Measurements from ENCODE around the gene EIF4E3.

The EIF4E3 gene

DNA sequence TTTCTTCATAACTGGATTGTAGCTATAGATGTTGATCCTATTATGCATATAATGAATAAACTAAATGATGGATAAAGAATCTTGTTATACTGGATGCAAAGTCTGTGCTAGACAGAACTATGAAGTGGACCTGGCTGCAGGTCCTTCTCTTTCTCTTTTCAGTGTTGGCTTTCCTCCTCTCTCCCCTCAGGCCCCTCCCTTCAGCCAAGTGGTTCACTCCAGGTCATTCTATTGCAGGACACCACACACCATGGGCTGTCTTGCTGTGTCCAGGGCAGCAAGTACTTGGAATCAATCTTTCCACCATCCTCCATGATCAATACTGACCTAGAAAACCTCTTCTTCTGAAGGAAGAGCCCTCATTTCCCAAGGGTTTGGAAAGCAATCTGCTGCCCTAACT is 20.3 kb downstream of the EIF4E3 start:
- H3K4me1 ChIP-seq (ENCODE audit: control insufficient read depth, insufficient read depth, low read length): peaks cover 30% of the 10 kb centered on the region
- no peaks in the 10 kb centered on the region for H3K27me3 ChIP-seq (replicated peaks; ENCODE audit: control insufficient read depth, insufficient read depth, low read length)
- H3K9me3 ChIP-seq (ENCODE audit: control insufficient read depth, low read length): no peaks in the 10 kb centered on the region
- no peak overlapping the region for H3K9ac ChIP-seq (ENCODE audit: low read length)
- no peak overlapping the region for H3K4me3 ChIP-seq (ENCODE audit: low read length)
- DNase-seq (ENCODE audit: low read depth): no peak
- H3K36me3 ChIP-seq (ENCODE audit: control insufficient read depth, insufficient read depth, low read length, severe bottlenecking): no peaks in the 10 kb centered on the region

GRCh38 chr3:71703797-71704196 is 21.4 kb downstream of the EIF4E3 start:
- Histone ChIP-seq H3K36me3 (ENCODE audit: control insufficient read depth, insufficient read depth, low read length, severe bottlenecking) (no peaks in the 10 kb centered on the region), H3K4me3 (ENCODE audit: low read length) (no peak overlapping the region), H3K9me3 (ENCODE audit: control insufficient read depth, low read length) (no peaks in the 10 kb centered on the region), H3K9ac (ENCODE audit: low read length) (no peak overlapping the region), H3K4me1 (ENCODE audit: control insufficient read depth, insufficient read depth, low read length) (peaks cover 20% of the 10 kb centered on the region), H3K27me3 (replicated peaks; ENCODE audit: control insufficient read depth, insufficient read depth, low read length) (no peaks in the 10 kb centered on the region)
- DNase-seq (ENCODE audit: low read depth): peak; percentile 20

DNA sequence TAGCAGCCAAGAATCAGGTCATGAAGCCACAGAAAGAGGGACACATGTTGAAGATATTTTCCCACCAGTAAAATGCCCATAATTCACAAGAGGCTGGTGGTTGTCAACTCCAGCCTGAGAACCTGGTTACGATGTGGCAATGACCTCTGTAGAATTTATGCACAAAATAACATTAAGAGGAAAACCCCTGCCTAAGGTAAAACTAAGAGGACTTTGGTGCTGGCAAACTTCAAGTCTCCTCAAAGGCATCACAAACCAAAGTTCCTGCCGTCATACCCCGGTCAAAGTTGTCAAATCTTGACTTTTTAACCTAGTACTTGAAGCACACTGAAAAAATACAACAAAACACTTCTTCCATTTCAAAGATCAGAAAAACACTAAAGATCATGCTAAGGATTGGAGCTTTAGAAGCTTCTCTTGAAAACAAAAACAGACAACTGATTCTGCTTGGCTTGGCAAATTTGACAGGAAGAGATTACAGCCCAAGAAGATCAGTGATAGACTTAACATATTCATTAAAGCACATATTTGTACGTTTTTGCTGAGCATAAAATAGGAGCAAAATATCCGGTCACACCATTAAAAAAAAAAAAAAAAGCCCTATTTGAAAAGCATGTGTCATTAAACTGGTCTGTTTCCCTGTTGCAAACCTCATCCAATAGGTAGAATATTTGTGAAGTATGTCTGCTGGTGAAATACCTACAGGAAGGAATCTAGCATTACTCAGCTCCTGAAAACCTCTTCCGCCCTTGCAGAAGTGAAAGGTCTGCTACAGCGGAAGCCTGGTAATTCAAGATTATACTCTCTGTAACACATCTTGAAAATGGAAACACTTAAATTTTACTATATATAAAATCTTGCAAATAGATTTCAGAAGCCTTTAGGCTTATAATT is 22.8 kb downstream of the EIF4E3 start:
- no peaks in the 10 kb centered on the region for H3K27me3 ChIP-seq (replicated peaks; ENCODE audit: control insufficient read depth, insufficient read depth, low read length)
- H3K9me3 ChIP-seq (ENCODE audit: control insufficient read depth, low read length): no peaks in the 10 kb centered on the region
- H3K4me3 ChIP-seq (ENCODE audit: low read length): no peak overlapping the region
- H3K9ac ChIP-seq (ENCODE audit: low read length): no peak overlapping the region
- DNase-seq (ENCODE audit: low read depth): no peak
- H3K36me3 ChIP-seq (ENCODE audit: control insufficient read depth, insufficient read depth, low read length, severe bottlenecking): no peaks in the 10 kb centered on the region
- H3K4me1 ChIP-seq (ENCODE audit: control insufficient read depth, insufficient read depth, low read length): peaks cover 6% of the 10 kb centered on the region

- Histone ChIP-seq H3K36me3 (ENCODE audit: control insufficient read depth, insufficient read depth, low read length, severe bottlenecking) (no peaks in the 10 kb centered on the region), H3K9ac (ENCODE audit: low read length) (no peak overlapping the region), H3K4me3 (ENCODE audit: low read length) (no peak overlapping the region)
Observed at GRCh38 chr3:71701251-71701762, 23.9 kb downstream of the EIF4E3 start.

DNA sequence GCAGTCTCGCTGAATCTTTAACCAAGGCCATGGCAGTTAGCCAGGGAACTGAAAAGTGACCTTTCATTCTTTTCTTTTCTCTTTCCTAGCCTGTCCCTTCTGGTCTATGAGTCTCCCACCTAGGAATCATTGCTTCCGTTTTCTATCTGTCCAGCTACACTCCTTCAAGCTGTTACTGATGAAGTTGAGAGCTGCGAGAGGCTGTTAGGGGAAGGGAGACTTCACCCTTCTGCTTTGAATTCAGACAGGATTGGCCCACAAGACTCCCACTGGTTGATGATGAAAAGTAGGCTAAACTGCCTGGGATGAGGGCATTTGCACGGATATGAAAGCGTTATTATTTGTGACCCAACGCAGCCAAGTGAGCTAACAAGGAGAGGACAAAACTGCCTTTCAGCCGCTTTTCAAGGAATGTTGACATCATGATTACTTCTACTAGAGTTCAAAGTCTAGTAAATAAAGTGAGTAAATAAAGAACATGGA is 30.2 kb downstream of the EIF4E3 start:
- Histone ChIP-seq H3K4me3 (ENCODE audit: low read length) (no peak overlapping the region), H3K9me3 (ENCODE audit: control insufficient read depth, low read length) (no peaks in the 10 kb centered on the region), H3K9ac (ENCODE audit: low read length) (no peak overlapping the region), H3K36me3 (ENCODE audit: control insufficient read depth, insufficient read depth, low read length, severe bottlenecking) (no peaks in the 10 kb centered on the region), H3K27me3 (replicated peaks; ENCODE audit: control insufficient read depth, insufficient read depth, low read length) (no peaks in the 10 kb centered on the region), H3K4me1 (ENCODE audit: control insufficient read depth, insufficient read depth, low read length) (peaks cover 29% of the 10 kb centered on the region)
- peak; percentile 28 for DNase-seq (ENCODE audit: low read depth)

More at GRCh38 chr3:71701251-71701762, 23.9 kb downstream of the EIF4E3 start:
- Histone ChIP-seq H3K9me3 (ENCODE audit: control insufficient read depth, low read length) (no peaks in the 10 kb centered on the region), H3K27me3 (replicated peaks; ENCODE audit: control insufficient read depth, insufficient read depth, low read length) (no peaks in the 10 kb centered on the region), H3K4me1 (ENCODE audit: control insufficient read depth, insufficient read depth, low read length) (peaks cover 5% of the 10 kb centered on the region)
- DNase-seq (ENCODE audit: low read depth): no peak

DNA sequence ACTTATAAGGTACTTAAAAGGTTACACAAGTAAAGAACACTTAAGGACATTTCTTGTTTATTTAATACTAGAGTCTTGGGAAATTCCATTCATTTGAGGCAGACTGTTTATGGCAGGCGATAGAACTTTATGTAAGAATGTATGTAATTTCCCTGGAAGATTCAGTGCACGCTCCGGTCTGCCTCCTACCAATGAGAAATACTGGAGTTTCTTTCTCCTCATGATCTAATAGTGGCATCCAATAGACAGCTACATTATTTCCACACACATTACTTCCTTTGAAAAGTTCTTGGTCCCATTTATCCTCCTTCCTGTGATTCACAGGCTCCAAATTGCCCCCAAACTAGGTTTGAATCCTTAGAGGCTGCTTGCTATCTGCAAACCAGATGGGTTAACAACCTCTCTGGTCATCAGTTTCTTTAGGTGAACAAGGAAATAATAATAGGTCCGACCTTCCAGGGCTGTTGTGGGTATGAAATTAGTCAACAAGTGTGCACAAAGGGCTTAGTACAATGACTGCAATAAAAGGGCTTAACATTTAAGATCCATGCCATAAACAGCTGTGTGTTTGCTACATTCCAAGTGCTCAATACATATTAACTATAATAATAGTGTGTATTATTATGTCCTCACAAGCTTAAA is 30.7 kb downstream of the EIF4E3 start:
- Histone ChIP-seq H3K36me3 (ENCODE audit: control insufficient read depth, insufficient read depth, low read length, severe bottlenecking) (no peaks in the 10 kb centered on the region), H3K9me3 (ENCODE audit: control insufficient read depth, low read length) (no peaks in the 10 kb centered on the region), H3K27me3 (replicated peaks; ENCODE audit: control insufficient read depth, insufficient read depth, low read length) (no peaks in the 10 kb centered on the region), H3K9ac (ENCODE audit: low read length) (no peak overlapping the region), H3K4me1 (ENCODE audit: control insufficient read depth, insufficient read depth, low read length) (peaks cover 34% of the 10 kb centered on the region), H3K4me3 (ENCODE audit: low read length) (no peak overlapping the region)
- DNase-seq (ENCODE audit: low read depth): peak; percentile 91

DNA sequence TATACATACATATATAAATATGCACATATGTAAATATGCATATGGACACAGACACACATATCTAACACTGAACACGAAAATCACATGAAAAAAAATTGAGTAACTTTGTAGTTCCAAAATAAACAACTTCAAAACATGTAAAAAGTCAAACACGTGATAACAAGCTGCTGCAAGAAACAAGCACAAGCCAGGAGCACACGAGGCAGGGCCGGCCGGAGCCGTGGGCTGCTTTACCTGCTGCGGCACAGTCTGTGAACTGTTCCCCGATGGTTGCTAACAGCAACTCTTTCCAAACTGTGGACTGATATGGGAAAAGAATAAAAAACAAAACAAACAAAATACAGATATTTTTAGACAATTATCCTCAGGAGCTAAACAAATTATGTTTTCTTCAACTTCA is 31.6 kb downstream of the EIF4E3 start:
- no peak for DNase-seq (ENCODE audit: low read depth)
- H3K4me1 ChIP-seq (ENCODE audit: control insufficient read depth, insufficient read depth, low read length): peaks cover 43% of the 10 kb centered on the region
- no peak overlapping the region for H3K9ac ChIP-seq (ENCODE audit: low read length)
- no peak overlapping the region for H3K4me3 ChIP-seq (ENCODE audit: low read length)
- H3K9me3 ChIP-seq (ENCODE audit: control insufficient read depth, low read length): no peaks in the 10 kb centered on the region
- H3K36me3 ChIP-seq (ENCODE audit: control insufficient read depth, insufficient read depth, low read length, severe bottlenecking): no peaks in the 10 kb centered on the region
- H3K27me3 ChIP-seq (replicated peaks; ENCODE audit: control insufficient read depth, insufficient read depth, low read length): no peaks in the 10 kb centered on the region

DNA sequence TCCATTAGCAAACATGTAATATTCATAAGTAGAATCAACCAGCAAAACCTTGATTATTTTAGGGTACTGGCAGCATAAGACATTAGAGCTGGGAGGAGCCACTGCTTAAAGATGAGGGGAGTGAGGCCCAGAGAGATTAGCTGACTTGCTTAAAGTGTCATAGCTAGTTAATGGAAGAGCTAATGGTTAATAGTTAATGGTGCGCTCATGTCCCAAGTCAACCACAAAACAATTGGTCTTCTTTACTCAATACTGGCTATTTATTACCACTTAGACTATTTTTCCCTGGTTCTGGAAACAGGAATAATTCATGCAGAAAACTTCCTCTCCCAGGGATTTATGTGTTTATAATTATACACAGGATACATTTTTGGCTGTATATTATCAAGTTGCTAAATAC is 33.1 kb downstream of the EIF4E3 start:
- Histone ChIP-seq H3K4me1 (ENCODE audit: control insufficient read depth, insufficient read depth, low read length) (peaks cover 51% of the 10 kb centered on the region), H3K36me3 (ENCODE audit: control insufficient read depth, insufficient read depth, low read length, severe bottlenecking) (no peaks in the 10 kb centered on the region), H3K9ac (ENCODE audit: low read length) (no peak overlapping the region), H3K4me3 (ENCODE audit: low read length) (no peak overlapping the region), H3K9me3 (ENCODE audit: control insufficient read depth, low read length) (no peaks in the 10 kb centered on the region), H3K27me3 (replicated peaks; ENCODE audit: control insufficient read depth, insufficient read depth, low read length) (no peaks in the 10 kb centered on the region)
- no peak for DNase-seq (ENCODE audit: low read depth)

- DNase-seq (ENCODE audit: low read depth): peak; percentile 71
- no peaks in the 10 kb centered on the region for H3K36me3 ChIP-seq (ENCODE audit: control insufficient read depth, insufficient read depth, low read length, severe bottlenecking)
- H3K27me3 ChIP-seq (replicated peaks; ENCODE audit: control insufficient read depth, insufficient read depth, low read length): no peaks in the 10 kb centered on the region
- peak overlapping the region; percentile 62 for H3K4me3 ChIP-seq (ENCODE audit: low read length)
- peaks cover 53% of the 10 kb centered on the region for H3K4me1 ChIP-seq (ENCODE audit: control insufficient read depth, insufficient read depth, low read length)
- no peaks in the 10 kb centered on the region for H3K9me3 ChIP-seq (ENCODE audit: control insufficient read depth, low read length)
- peak overlapping the region; percentile 73 for H3K9ac ChIP-seq (ENCODE audit: low read length)
Observed at GRCh38 chr3:71690341-71690841, 34.8 kb downstream of the EIF4E3 start.

GRCh38 chr3:71689291-71689690 is 35.9 kb downstream of the EIF4E3 start:
- peak overlapping the region; percentile 73 for H3K9ac ChIP-seq (ENCODE audit: low read length)
- H3K27me3 ChIP-seq (replicated peaks; ENCODE audit: control insufficient read depth, insufficient read depth, low read length): no peaks in the 10 kb centered on the region
- peaks cover 55% of the 10 kb centered on the region for H3K4me1 ChIP-seq (ENCODE audit: control insufficient read depth, insufficient read depth, low read length)
- DNase-seq (ENCODE audit: low read depth): no peak
- H3K9me3 ChIP-seq (ENCODE audit: control insufficient read depth, low read length): no peaks in the 10 kb centered on the region
- peak overlapping the region; percentile 62 for H3K4me3 ChIP-seq (ENCODE audit: low read length)
- no peaks in the 10 kb centered on the region for H3K36me3 ChIP-seq (ENCODE audit: control insufficient read depth, insufficient read depth, low read length, severe bottlenecking)

DNA sequence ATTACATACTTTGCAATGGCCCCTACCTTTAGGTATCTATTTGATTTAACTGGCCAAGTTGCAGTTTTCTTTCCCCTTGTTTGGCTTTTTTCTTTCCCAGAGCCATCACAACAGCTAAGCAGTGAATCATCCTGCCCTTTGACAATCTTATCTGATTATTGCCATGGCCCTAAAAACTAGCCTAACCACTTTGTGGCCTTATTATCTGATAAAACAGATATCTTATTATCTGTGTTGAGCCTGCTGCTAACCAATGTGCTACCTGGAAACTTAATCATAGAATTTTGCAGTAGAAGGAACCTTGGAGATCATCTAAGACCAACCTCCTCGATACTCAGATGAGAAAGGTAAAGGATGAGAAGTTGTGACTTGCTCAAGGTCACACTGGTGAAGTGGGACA is 37.1 kb downstream of the EIF4E3 start:
- DNase-seq (ENCODE audit: low read depth): no peak

More for the DNA sequence above, 37.1 kb downstream of the EIF4E3 start:
- Histone ChIP-seq H3K4me3 (ENCODE audit: low read length) (no peak overlapping the region), H3K4me1 (ENCODE audit: control insufficient read depth, insufficient read depth, low read length) (peaks cover 58% of the 10 kb centered on the region), H3K27me3 (replicated peaks; ENCODE audit: control insufficient read depth, insufficient read depth, low read length) (no peaks in the 10 kb centered on the region), H3K36me3 (ENCODE audit: control insufficient read depth, insufficient read depth, low read length, severe bottlenecking) (no peaks in the 10 kb centered on the region), H3K9ac (ENCODE audit: low read length) (no peak overlapping the region), H3K9me3 (ENCODE audit: control insufficient read depth, low read length) (no peaks in the 10 kb centered on the region)
